ENCODE measurements around the gene CD8A.
A peak's percentile ranks its signal among the peaks of the same experiment; 100 is the strongest.

Gene CD8A

DNA sequence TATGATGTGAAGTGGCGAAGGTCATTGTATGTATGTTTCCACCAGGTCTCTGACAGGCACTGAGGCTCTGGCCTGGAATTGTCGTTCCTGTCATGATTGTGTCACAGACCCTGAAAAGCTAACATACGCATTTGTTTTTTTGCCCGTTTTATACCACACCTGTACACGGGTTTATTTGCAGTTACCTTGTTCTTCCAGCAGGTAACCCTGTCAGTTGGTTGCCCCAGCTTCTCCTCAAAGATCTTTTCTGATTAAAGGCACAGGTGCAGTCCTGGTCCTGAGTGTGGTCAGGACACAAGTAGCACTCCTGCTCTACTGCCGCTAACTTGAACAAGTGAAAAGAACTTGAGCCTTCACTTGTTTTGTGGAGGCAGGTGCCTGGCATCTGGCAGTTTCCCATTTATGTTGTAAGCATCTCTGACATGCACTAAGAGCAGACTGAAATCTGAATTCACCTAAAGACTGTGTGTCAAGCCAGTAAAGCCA is 19.9 kb downstream of the CD8A start:
- DNase-seq (ENCODE audit: extremely low read depth, low read depth), result no peak
- TF ChIP-seq CTCF (IDR thresholded peaks at IDR 0.05; ENCODE audit: low read depth, low read length), result no peak

DNA sequence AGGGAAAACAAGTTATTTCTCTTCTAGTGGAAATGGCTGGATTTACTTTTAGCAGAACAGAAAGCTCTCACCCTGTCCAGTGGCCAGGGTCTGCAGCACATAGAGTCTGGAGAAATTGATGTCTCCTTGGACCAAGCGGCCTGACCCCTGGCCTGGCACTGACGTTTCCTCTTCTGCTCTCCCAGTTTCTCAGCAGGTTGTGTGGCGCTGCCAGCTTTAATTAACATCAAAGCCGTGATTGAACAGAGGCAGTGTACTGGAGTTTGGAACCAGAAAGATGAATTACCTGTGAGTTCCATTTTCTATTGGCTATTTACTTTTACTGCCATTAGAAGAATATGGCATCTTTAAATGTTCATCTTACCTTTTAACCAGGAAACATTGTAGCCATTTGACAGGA is 20.9 kb downstream of the CD8A start:
- TF ChIP-seq CTCF (IDR thresholded peaks at IDR 0.05; ENCODE audit: low read depth, low read length), result no peak
- no peak for DNase-seq (ENCODE audit: extremely low read depth, low read depth)

DNA sequence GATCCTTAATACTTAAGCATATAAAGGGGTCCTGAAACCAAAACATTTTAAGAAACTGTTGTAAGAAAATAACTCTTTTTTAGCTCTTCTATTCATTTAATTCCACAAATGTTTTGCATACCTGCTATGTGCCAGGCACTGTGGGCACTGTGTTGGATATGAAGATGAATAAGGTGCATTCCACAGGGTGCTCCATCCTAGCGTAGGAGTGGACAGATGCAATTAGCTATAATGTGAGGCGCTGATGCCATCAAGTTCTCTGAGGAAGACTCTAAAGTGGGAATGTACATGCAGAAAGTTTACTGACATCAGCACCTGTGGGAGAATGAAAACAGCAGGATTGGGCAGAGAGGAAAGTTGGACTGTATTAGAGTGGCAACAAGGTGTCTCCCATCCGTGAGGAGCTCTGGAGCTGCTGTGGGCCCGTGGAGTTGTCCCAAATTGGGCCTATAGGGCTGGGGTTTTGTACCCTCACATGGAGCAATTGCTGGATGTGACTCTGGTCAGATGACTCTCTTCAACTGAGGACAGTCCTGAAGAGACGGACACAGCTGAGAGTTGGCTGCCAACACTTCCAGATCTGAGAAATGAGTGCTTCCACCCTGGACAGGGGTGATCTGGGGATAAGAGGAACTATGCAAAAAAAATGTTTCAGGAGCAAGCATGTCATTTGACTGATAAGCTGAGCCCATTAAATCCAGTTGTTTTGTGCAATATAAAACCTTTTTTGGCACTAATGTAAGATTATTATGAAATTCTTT is 22.3 kb downstream of the CD8A start:
- DNase-seq (ENCODE audit: extremely low read depth, low read depth), result no peak
- TF ChIP-seq CTCF (IDR thresholded peaks at IDR 0.05; ENCODE audit: low read depth, low read length), result no peak

DNA sequence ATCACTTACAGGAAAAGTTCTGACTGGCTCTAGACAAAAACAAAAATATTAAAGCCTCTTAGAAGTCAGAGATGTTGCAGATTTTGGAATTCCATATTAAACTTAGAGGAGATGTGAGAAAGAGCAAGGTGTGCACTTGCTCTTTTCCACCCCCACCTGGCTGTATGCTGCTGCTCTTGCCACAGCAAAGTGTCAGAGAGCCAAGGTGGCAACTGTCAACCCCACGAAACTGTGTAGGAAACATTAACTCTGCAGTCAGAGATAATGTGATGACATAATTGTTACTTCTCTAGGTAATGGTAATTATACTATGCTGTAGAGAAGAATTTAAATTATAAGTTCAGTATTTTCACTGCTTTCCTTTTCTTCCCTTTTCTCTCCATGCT is 25.4 kb downstream of the CD8A start:
- no peak for DNase-seq (ENCODE audit: extremely low read depth, low read depth)
- no peak for TF ChIP-seq CTCF (IDR thresholded peaks at IDR 0.05; ENCODE audit: low read depth, low read length)

- peak; percentile 68 for TF ChIP-seq CTCF (IDR thresholded peaks at IDR 0.05; ENCODE audit: low read depth, low read length)
- peak; percentile 5 for DNase-seq (ENCODE audit: extremely low read depth, low read depth)
Observed at GRCh38 chr2:86764661-86765309, 25.9 kb downstream of the CD8A start.

DNA sequence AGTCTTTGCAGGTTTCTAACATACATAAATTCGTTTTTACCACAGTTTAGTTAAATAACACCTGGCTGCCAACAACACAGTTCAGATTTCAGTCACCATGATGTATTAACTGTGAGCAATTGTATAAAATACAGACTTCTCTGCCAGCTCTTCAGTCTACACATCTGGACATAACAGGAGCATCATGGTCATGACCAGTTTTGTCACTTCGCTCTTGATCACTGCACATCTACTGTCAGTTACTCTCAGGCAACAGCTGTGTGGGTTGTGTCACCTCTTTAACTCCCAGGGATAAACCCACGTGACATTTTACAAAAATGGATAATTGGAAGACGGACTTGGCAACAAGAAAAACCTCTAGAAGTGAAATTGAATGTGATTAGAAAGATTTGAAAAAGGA is 30.3 kb downstream of the CD8A start:
- no peak for TF ChIP-seq CTCF (IDR thresholded peaks at IDR 0.05; ENCODE audit: low read depth, low read length)
- DNase-seq (ENCODE audit: extremely low read depth, low read depth), result no peak

- TF ChIP-seq CTCF (IDR thresholded peaks at IDR 0.05; ENCODE audit: low read depth, low read length), result no peak
- no peak for DNase-seq (ENCODE audit: extremely low read depth, low read depth)
Observed at GRCh38 chr2:86758405-86758804, 32.3 kb downstream of the CD8A start.

Measured in AG09319 (cell line).